Activated T-cell treated with anti-CD3 and anti-CD28 coated beads for 1 hour (primary cell): Measurements from ENCODE around the gene C1orf122.
"Not testable (repeated sequence)": the region's sequence is repeated elsewhere in the genome, so short reads cannot be mapped to it uniquely, and the experiment has no call there.

Experiments
- DNase-seq: peaks from one replicate; pipeline ENCODE4 v3.0.0-alpha.2; 2020; ENCODE audit warnings: low read depth

The C1orf122 gene

GRCh38 chr1:37807555-37808368, at the start of gene C1orf122, which contains the start of gene YRDC:
TSS of gene C1orf122 (plus strand) at chr1:37807790. CDS start at chr1:37808405, 615 bp downstream.
TSS of gene YRDC (minus strand) at chr1:37808208. CDS start at chr1:37808180, 28 bp downstream.
- DNase-seq, result peak; percentile 87

- DNase-seq, result no peak
These were observed 48.1 kb upstream of the C1orf122 start for GRCh38 chr1:37759451-37759850.

GRCh38 chr1:37761416-37762095, 46.0 kb upstream of the C1orf122 start:
- no peak for DNase-seq

DNA sequence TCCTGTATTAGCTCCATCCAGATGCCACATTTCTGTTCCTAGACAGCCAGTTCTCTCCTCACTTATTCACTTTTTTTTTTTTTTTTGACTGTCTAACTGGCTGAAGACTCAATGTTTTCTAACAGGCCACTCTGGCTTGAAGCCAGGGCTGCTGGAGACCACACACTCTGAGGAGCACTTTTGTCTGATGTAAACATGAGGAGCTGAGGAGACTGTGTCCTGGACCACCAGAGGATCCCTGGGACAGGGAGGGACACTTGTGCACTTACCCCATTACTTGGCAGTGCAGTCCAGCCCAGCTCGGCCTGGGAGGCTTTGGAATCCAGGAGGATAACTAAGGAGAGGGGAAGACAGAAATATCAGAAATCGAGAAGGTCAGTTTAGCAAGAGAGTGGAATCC, 45.1 kb upstream of the C1orf122 start:
- DNase-seq, result no peak

DNA sequence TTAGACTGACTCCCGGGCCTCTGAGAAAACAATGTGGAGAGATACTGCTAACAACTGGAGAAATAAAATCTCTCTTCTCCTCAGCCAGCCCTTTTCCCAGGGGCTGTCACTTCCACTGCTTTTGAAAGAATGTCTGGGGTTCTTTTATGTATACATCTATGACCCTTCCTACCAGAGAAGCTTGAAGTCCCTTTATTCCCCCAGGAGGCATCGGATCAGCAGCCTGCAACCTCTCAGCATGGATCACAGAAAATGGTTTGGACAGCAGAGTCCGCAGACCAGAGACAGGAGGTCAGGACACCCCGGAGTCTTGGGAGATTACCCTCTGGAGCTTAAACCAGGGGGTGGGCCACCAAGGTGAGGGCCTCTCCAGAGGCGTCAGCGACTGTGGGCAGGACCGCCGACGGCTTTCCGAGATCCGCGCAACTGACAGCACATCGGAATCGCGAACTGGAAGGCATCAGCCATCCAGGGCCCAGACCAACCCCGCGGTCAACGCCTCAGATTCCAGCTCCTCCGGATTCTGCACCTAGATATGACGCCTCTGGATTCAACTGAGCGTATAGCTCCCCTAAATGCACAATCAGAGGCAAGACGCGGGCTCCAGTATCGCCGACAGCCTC, 43.7 kb upstream of the C1orf122 start:
- no peak for DNase-seq

- no peak for DNase-seq
These were observed 43.2 kb upstream of the C1orf122 start for GRCh38 chr1:37764414-37764825.

- DNase-seq, result no peak
These were observed 42.6 kb upstream of the C1orf122 start, which contains the start of gene EPHA10 for GRCh38 chr1:37764888-37765441. TSS of gene EPHA10 (minus strand) at chr1:37765120. CDS start at chr1:37765066, 54 bp downstream.

DNA sequence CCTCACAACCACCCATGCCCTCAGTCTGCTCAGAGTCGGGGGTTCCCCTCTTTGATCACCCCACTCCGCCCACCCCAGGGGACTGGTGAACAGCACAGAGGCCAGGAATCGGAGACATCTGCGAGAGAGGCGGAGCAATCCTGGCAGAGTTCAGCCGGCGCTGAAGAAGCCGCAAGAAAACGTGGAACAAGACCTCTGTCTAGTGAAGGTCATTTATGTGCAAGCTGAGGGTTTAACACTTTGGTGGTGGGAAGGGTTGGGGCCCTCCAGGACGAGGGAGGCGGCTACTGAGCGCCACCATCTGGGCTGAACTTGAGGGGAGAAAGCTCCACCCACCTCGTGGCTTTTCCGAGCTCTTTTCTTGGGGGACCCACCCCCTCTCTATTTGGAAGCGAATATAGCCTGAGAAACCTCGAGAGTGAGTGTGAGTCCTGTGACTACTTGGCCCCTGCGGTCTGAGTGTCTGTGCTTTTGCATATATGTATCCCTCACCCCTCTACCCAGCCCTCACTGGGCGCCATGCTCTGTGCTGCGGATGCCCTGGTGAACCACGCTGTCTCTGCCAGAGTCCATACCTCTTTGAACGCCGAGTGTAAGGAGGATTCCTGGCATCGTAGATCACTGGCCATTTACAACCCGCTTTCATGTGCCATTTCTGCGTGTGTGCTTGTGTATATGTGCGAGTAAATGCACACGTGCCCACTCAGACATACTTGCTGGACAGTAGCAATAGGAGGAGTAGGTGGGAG, 41.5 kb upstream of the C1orf122 start:
- DNase-seq, result no peak

- DNase-seq, result no peak
These were observed 40.1 kb upstream of the C1orf122 start for GRCh38 chr1:37767488-37767887.

DNA sequence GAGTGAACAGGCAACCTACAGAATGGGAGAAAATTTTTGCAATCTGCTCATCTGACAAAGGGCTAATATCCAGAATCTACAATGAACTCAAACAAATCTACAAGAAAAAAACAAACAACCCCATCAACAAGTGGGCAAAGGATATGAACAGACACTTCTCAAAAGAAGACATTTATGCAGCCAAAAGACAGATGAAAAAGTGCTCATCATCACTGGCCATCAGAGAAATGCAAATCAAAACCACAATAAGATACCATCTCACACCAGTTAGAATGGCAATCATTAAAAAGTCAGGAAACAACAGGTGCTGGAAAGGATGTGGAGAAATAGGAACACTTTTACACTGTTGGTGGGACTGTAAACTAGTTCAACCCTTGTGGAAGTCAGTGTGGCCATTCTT, 36.1 kb upstream of the C1orf122 start:
- DNase-seq, result not testable (repeated sequence)

- no peak for DNase-seq
These were observed 30.6 kb upstream of the C1orf122 start for GRCh38 chr1:37776946-37777516.

DNA sequence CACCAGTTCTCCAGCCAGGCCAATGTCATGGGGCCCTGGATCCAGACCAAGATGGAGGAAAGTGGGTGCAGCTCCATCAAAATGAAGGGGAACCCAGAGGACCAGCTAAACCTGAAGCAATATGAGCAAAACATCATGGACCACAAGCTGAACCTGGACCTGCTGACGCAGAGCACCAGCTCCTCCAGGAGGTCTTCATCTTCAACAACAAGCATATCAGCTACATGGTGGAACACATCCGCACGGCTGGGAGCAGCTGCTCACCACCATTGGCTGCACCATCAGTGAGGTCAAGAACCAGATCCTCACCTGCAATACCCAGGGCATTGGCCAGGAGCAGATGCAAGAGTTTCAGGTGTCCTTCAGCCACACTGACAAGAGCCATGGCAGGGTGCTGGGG, 28.9 kb upstream of the C1orf122 start:
- DNase-seq, result no peak

- DNase-seq, result no peak
These were observed 25.1 kb upstream of the C1orf122 start for GRCh38 chr1:37782491-37782890.

GRCh38 chr1:37792943-37793686, 14.5 kb upstream of the C1orf122 start:
- DNase-seq, result no peak

GRCh38 chr1:37793773-37794371, 13.7 kb upstream of the C1orf122 start, which contains the start of gene MANEAL:
TSS of gene MANEAL (plus strand) at chr1:37793847. CDS start at chr1:37794183, 336 bp downstream.
- no peak for DNase-seq

- no peak for DNase-seq
These were observed 12.9 kb upstream of the C1orf122 start for GRCh38 chr1:37794372-37795339.

GRCh38 chr1:37795340-37796125, 12.1 kb upstream of the C1orf122 start:
- DNase-seq, result peak; percentile 21

DNA sequence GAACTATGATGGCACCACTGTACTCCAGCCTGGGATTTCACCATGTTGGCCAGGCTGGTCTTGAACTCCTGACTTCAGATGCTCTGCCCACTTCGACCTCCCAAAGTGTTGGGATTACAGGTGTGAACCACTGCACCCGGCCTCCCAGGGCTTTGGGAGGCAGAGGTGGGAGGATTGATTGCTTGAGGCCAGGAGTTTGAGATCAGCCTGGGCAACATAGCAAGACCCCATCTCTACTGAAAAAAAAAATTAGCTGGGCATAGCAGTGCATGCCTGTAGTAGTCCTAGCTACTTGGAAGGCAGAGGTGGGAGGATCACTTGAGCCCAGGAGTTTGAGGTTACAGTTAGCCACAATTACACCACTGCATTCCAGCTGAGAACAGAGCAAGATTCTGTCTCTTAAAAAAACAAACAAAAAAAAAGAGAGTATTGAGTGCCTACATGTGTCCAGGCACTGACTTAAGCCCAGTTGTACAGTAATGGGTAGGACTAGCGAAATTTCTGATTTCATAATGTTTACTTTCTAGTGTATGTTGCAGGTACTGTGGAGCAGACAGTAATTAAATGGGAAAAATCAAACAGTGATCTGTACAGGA, 9.7 kb upstream of the C1orf122 start:
- DNase-seq, result no peak
